GM21423 (cell line): ENCODE measurements around the gene SMYD3.

Source experiments
- ATAC-seq: cut with Tn5 transposase; IDR thresholded peaks from one replicate; pipeline ENCODE4 v1.9.1; 2021; ENCODE audit warnings: mild to moderate bottlenecking, moderate library complexity; ENCODE audit not compliant: unreplicated experiment

SMYD3 gene

GRCh38 chr1:246221485-246222255 lies 285.4 kb downstream of the SMYD3 start:
- ATAC-seq: no peak

GRCh38 chr1:246220495-246221065 lies 286.5 kb downstream of the SMYD3 start:
- ATAC-seq: no peak

GRCh38 chr1:246219508-246220030 lies 287.5 kb downstream of the SMYD3 start:
- ATAC-seq: peak; percentile 31

GRCh38 chr1:246218686-246219085 lies 288.4 kb downstream of the SMYD3 start:
- ATAC-seq: no peak

GRCh38 chr1:246216906-246217305 lies 290.2 kb downstream of the SMYD3 start:
- no peak for ATAC-seq

GRCh38 chr1:246215510-246215903 lies 291.6 kb downstream of the SMYD3 start:
- ATAC-seq: no peak

- peak; percentile 96 for ATAC-seq
Measured at GRCh38 chr1:246214708-246215509, 292.2 kb downstream of the SMYD3 start.

- no peak for ATAC-seq
Measured at GRCh38 chr1:246213947-246214346, 293.1 kb downstream of the SMYD3 start.

- no peak for ATAC-seq
Measured at GRCh38 chr1:246213502-246213901, 293.6 kb downstream of the SMYD3 start.

- ATAC-seq: no peak
Measured at GRCh38 chr1:246213036-246213435, 294.0 kb downstream of the SMYD3 start.

GRCh38 chr1:246212013-246212412 lies 295.1 kb downstream of the SMYD3 start:
- ATAC-seq: no peak

DNA sequence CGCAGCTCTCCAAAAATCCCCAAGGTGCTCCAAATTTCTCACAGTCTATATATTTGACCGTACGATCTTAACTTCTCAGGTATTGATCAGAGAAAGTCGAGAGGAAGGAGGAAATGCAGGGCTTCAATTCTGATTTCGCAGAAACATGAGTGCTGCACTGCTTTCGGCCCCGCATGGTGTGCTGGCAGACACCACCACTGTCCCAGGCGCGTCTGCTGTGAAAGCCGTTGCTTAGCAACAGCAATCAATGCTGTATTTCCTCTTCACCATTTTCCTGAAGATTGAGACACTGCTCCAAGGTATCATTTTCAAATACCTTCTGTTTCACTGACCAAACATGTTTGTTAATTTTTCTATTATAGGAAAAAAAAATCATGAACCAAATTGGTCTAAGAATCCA lies 296.3 kb downstream of the SMYD3 start:
- ATAC-seq: no peak

DNA sequence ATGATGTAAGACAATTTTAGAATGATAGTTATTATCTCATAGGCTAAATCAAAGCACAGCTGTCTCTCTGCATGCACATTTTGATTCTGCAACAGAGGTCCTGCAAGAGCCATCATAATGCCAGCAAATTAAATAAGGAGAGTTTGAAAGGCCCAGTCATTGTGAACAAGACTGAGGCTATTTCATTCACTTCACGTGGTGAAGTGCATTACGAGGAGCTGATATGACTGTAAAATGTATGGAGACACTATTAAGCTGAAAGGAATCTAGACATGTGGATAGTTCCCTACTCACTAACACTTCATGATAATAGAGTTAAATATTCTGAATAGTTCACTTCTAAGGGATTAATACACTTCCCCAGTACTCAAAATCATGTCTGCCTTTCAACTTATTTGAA lies 299.0 kb downstream of the SMYD3 start:
- ATAC-seq: no peak

- ATAC-seq: no peak
Measured at GRCh38 chr1:246203180-246203579, 303.9 kb downstream of the SMYD3 start.

GRCh38 chr1:246200738-246201137 lies 306.3 kb downstream of the SMYD3 start:
- ATAC-seq: no peak

DNA sequence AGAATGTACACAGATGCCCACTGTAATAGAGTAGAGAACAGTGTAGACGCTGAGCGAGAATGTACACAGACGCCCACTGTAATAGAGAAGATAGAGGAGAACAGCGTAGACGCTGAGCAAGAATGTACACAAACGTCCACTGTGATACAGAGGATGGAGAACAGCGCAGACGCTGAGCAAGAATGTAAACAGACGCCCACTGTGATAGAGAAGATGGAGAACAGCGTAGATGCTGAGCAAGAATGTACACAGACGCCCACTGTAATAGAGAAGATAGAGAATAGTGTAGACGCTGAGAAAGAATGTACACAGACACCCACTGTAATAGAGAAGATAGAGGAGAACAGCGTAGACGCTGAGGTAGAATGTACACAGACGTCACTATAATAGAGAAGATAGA lies 306.9 kb downstream of the SMYD3 start:
- ATAC-seq: no peak

GRCh38 chr1:246199086-246199645 lies 307.9 kb downstream of the SMYD3 start:
- no peak for ATAC-seq

DNA sequence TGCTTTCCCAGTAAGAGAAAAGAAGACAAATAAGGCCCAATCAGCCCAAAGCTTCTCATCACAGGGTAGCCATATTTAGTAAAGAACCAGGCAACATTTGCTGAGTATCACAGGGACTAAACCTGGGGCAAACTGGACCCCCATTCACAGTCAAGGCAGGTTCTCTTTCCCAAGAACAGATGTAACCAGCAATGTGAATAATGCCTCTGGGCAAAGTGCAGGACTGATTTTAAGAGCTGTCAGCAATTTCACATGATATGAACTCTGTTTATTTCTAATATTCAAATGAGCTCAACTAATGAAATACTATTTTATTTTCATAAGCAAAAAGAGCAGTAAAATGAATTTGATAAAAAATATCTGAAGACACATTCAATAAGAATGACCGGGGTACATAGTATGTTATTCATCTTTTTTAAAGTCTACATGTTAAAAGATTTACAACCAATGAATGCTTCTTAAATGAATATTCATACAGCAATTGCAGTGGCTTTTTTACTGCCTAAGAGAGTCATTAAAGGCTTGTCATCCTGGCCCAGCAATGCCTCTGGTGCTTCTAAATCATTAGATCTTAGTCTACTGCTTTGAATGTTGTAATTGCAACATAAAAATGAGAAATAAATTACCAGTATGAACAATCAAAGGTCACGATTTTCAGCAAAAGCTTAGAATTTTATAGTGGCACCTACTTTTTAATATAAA lies 308.8 kb downstream of the SMYD3 start:
- ATAC-seq: no peak

DNA sequence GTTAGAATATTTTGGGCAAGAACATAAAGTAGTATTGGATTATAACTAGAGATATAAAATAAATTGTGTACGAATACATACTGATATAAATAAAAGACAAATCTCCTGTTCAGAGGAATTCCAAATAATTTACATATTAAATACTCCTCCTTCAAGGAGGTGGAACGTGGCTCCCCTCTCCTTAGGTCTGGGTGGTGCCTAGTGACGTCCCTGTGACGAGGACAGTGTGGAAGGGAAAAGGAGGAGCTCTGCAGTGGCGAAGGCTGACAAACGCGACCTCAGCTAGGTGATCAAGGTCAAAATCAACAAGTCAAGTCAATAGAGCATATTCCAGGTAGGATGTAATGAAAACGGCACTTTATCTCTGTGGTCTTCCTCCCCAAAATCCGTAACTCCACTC lies 310.0 kb downstream of the SMYD3 start:
- no peak for ATAC-seq

GRCh38 chr1:246195296-246195695 lies 311.8 kb downstream of the SMYD3 start:
- no peak for ATAC-seq

DNA sequence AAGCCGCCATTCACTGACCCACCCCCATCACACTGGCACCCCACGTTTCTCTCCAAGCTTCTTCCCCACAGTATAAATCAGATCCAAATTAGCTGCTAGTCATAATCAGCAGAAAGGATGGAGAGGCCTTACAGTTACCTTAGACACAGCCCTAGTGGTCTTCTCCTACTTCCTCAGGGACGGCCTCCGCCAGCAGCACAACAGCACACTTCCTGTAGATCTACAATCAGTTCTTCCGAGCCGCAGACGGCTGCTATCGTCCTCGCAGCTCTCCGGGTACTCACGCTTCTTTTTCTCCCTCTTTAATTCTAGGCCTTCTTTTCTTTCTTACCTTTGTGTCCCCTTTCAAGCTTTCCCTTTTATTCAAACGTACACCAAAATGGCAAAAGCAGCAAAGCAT lies 313.5 kb downstream of the SMYD3 start:
- ATAC-seq: no peak
